Bone marrow (tissue), 2 donors: ENCODE results near the gene RNF135.
"Not testable (repeated sequence)": the region's sequence is repeated elsewhere in the genome, so short reads cannot be mapped to it uniquely, and the experiment has no call there.

Experiments
- DNase-seq, 2 donors: peaks; one replicate each; lab custom pipeline; 2025; lab: John Stamatoyannopoulos, UW

Gene RNF135

GRCh38 chr17:30970831-30971567 lies at the start of gene RNF135:
RNF135 (plus strand) TSS chr17:30971039; CDS start chr17:30971074, 35 bp downstream.
- peak; percentile 62 to 73 for DNase-seq

DNA sequence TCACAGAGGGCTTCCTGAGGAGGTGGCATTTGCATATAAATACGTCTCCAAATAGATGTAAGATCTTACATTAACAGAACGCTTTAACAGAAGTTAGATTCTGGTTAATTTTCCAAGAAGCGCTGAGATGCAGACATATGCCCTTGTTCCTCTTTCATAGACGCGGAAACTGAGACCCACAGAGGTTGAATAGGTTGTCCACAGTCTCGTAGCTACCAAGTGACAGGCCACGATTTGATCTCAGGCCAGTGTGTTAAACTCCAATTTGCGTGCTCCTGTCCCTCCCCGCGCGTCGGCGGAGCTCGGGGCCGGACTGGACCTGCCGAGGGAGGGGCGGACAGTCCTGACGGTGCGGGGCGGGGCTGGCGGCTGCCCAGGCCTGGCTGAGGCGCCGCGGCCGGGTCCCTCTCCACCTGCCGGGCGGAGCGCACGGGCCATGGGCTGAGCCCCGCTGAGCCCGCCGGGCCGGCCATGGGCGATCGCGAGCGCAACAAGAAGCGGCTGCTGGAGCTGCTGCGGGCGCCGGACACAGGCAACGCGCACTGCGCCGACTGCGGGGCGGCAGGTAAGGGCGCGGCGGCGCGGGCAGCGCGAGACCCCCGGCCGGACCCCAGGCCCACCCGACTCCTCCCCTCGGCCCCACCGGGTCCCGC lies 49.2 kb upstream of the RNF135 start, which contains the start of gene ADAP2:
Gene ADAP2 (plus strand): TSS at position 402 of the 653 bp plus-strand sequence. CDS start 70 bp downstream, at position 472.
- DNase-seq, result peak in 1 of 2 donors; percentile 22

DNA sequence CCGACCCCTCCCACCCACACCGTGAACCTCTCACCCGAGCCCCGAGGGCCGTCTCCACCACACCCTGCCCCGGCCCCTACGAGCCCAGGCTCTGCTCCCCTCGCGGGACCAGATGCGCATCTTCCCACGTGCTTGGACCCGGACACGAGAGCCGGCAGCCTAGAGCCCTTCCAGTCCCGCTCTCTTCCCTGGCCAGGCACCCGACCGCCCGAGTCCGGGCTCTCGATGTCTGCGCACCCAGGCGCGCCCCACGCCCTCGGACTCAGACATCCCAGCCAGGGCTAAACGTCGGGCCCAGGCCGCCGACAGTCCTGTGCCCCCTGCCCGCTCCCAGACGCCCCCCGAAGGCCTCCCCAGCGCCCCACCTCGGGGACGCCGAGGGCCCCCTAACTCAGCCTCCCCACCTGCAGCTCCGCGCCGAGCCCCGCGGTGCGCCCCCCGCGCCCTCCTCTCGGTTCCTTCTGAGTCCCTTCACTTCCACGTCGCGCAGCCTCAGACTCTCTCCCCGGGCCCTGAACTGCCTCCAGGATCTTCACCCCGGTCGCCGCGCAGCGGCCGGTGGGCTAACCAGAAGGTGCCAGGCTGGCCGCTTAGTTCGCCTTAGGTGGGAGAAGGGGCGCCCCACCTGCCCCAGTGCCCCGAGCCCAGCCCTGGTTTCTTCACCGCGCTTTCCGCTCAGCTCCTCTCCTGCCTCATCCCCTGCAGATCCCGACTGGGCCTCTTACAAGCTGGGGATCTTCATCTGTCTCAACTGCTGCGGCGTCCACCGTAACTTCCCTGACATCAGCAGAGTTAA lies 48.4 kb upstream of the RNF135 start:
- no peak for DNase-seq

GRCh38 chr17:30924341-30924740 lies 46.5 kb upstream of the RNF135 start:
- DNase-seq, result no peak

DNA sequence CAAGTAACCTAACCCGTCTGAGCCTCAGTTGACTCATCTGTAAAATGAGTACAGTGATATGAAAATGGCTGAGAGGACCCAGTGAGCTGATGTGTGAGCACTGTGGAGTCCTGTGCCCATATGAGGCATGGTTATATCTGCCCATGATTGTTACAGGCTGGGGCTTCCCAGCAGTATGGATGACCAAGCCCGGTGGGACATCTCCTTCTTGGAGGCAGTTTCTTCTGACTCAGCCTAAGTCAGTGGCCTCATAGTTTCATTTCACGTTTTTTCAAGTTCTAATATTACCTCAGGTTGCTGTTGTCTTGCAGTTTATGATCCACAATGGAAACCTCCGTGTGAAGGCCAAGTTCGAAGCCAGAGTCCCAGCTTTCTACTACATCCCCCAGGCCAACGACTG lies 44.3 kb upstream of the RNF135 start:
- no peak for DNase-seq

DNA sequence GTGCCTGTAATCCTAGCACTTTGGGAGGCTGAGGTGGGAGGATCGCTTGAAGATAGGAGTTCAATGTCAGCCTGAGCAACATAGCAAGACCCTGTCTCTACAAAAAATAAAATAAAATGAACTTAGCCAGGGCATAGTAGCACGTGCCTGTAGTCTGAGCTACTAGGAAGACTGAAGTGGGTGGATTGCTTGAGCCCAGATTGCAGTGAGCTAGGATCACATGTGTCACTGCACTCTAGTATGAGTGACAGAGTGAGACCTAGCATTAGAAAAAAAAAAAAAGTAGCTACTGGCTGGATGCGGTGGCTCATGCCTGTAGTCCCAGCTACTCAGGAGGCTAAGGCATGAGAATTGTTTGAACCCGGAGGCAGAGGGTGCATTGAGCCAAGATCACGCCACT lies 43.1 kb upstream of the RNF135 start:
- no peak for DNase-seq

- no peak for DNase-seq
Measured at GRCh38 chr17:30928584-30928983, 42.3 kb upstream of the RNF135 start.

DNA sequence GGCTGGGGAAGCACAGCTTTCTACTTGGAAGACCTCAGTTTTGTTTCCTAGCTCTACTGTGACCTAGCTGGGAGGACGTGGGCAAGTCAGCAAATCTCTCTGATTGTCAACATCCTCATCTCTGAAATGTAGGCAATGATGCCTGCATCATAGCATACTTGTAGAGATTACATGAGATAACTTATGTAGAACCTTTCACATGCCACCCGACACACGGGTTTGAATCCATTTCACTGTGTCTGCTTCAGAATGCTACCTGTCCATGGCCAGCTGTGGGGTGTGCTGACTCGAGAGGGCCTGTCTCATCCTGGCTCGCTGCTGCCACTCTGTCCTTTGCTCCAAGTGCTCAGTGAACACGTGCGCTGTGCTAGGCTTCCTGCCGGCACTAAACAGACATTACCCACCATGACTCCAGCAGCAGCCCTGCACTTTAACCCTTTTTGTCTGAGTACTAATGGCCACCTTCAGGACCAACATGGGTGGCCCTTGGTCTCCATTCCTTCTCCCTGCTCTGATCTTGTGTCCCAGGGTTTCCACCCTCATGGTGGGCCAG lies 41.7 kb upstream of the RNF135 start:
- DNase-seq, result no peak

GRCh38 chr17:30929861-30930260 lies 41.0 kb upstream of the RNF135 start:
- not testable (repeated sequence) for DNase-seq

DNA sequence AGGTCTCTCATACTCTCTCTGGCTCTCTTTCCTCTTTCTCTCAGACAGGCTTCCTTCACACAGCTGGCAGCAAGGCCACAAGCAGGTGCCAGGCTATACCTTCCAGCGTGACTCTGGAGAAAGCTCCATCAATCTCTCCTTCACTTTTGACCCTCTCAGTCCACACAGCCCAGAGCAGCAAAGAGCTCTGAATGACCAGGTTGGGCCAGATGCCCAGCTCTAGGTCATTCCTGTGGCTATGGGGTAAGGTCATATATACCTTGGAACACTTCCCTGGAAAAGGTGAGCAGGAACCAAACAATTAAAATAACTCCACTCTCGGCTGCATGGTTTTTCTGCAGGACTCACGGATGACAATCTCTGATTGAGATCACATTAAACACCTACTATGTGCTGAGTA lies 40.3 kb upstream of the RNF135 start:
- DNase-seq, result no peak

DNA sequence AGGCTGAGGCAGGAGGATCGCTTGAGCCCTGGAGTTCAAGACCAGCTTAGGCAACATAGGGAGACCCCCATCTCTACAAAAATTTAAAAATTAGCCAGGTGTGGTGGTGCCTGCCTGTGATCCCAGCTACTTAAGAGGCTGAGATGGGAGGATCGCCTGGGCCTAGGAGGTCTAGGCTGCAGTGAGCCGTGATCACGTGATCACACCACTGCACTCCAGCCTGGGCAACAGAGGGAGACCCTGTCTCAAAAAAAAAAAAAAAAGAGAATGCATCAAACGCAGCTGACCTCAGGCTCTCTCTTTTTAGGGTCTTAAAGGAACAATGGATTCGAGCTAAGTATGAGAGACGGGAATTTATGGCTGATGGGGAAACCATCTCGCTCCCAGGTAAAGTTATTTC lies 39.3 kb upstream of the RNF135 start:
- DNase-seq, result not testable (repeated sequence)

DNA sequence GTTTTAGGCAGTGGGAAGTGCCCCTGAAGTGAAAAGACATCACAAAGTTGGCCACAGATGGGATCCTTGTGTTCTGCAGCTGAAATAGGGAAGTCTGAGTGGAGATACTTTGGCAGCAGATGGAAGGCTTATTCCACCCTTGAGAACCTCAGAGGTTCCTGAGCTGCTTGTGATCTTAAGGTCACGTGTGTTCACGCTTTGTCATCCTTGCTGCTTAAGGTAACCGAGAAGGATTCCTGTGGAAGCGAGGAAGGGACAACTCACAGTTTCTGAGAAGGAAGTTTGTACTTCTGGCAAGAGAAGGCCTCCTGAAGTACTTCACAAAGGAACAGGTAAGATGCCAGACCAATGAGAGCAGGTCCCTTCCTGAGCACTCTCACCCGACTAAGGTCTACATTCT lies 36.9 kb upstream of the RNF135 start:
- DNase-seq, result no peak

GRCh38 chr17:30939051-30939689 lies 31.7 kb upstream of the RNF135 start:
- no peak for DNase-seq

DNA sequence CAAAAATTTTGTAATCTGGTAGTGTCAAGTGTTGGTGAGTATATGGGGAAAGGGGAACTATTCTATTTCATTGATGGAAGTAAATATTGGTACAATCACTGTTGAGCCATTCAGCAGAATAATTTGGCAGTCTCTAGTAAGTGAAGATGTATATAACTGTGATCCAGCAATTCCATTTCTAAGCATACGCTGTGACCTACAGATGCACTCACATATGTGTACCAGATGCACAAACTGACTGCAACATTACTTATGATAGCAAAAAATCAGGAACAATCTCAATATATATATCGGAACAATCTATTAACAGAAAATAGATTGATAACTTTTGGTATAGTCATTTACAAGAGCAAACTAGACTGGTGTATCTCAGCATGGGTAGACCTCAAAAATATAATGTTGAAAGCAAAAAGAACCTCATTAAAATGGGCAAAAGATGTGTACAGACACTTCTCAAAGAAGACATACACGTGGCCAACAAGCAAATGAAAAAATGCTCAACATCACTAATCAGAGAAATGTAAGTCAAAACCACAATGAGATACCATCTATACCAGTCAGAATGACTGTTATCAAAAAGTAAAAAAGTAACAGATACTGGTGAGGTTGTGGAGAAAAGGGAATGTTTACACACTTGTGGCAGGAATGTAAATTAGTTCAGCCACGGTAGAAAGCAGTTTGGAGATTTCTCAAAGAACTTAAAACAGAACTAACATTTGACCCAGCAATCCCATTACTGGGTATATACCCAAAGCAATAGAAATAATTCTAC lies 28.3 kb upstream of the RNF135 start:
- DNase-seq, result no peak

GRCh38 chr17:30947796-30948195 lies 23.0 kb upstream of the RNF135 start:
- no peak for DNase-seq

- DNase-seq, result no peak
Measured at GRCh38 chr17:30950189-30950588, 20.6 kb upstream of the RNF135 start.

DNA sequence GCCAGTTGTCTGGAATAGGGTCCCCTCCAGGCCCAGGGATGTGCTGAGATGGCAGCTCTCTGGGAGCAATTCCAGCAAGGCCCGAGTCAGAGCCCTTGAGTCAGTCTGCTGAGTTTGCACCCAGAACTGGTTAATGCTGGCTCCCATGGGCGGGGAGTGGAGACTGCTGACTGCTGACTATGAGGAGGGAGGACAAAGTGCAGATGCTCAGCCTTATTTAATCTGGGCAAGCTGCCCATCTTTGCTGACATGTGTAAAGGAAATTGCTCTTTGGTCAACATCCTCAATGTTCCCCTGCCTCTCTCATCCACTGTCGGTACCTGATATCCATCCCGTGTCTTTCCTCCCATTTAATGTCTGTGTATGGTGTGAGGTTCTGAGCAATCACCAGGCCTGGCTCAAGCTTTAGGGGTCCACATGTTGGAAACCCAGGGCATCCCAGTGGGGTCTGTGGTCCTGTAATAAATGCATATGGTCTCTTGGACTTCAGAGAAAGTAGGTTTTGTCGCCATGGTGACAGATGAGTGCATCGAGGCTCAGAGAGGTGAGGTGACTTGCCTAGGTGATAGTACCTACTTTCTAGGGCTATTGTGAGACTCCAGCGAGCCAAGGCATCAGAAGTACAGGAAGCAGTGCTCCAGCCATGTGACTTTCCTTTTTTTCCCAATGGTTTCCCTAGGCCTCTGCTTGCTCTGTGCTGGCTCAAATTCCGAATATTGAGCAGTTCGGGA lies 20.0 kb upstream of the RNF135 start:
- peak; percentile 16 to 83 for DNase-seq

- DNase-seq, result peak in 1 of 2 donors; percentile 47
Measured at GRCh38 chr17:30952638-30953393, 18.0 kb upstream of the RNF135 start.

GRCh38 chr17:30954046-30954830 lies 16.6 kb upstream of the RNF135 start:
- peak; percentile 44 to 67 for DNase-seq
